ENCODE measurements around the gene ARID1B. TPM values are rescaled to one million over a fixed set of nuclear protein-coding genes. Genes with fewer than 3 reads are reported as not detected.
A peak's percentile ranks its signal among the peaks of the same experiment; 100 is the strongest.

ARID1B gene
- total and polyA plus RNA-seq, 2 of the 13 experiments (the other 11 are each of a cell fraction or from before 2014, with no cell fraction given): 20.1 to 32.6 TPM

- H4K20me1 ChIP-seq (ENCODE audit: insufficient read depth, low read length): peaks cover 4% of the 10 kb centered on the region; the same call in 1 of the 2 replicates
- TF ChIP-seq KDM1A (CRISPR knock-in tag; IDR thresholded peaks at IDR 0.05) (no peak), ZNF235 (CRISPR knock-in tag; IDR thresholded peaks at IDR 0.05; ENCODE audit: borderline replicate concordance) (no peak), CEBPB (IDR thresholded peaks at IDR 0.05; ENCODE audit: borderline replicate concordance, low read depth, low read length) (0 out of 2 replicates have a peak, but pooled peaks have one; percentile 11)
- no peak overlapping the region for H3K4me2 ChIP-seq (ENCODE audit: low read depth, low read length)
- H3K4me1 ChIP-seq (ENCODE audit: insufficient read depth, low read length): no peaks in the 10 kb centered on the region
- no peak overlapping the region for H3K27ac ChIP-seq (ENCODE audit: extremely low read length, insufficient read depth, low read length)
- ChIA-PET CTCF (ENCODE audit: low intra/inter-chr PET ratio, low total read pairs) (no interaction called here), POLR2A (no interaction called here)
- ATAC-seq (no peak), DNase-seq (ENCODE audit: low spot score) (no peak), FAIRE-seq (no peak)
- intact Hi-C loops (cut with micrococcal nuclease; ENCODE audit: unreplicated experiment): no loop called here
- H3K79me2 ChIP-seq (ENCODE audit: insufficient read depth, low read length): no peaks in the 10 kb centered on the region
- no peak overlapping the region for H3K9ac ChIP-seq (ENCODE audit: insufficient read depth, low read depth, low read length)
- no TSS peak for BruUV-seq (replicated peaks)
- H3K4me3 ChIP-seq (replicated peaks in 1 of 3; ENCODE audit: insufficient read depth in 1 of 3, low read depth in 2 of 3, low read length in 3 of 3): no peak overlapping the region
- peaks cover 23 to 52% of the 10 kb centered on the region in 2 experiments for H3K36me3 ChIP-seq (replicated peaks in 1 of 2; ENCODE audit: control insufficient read depth in 1 of 2, insufficient read depth in 2 of 2, low read length in 2 of 2)
- H3K9me3 ChIP-seq (ENCODE audit: low read length): no peaks in the 10 kb centered on the region
- WGBS (ENCODE audit: low lambda C conversion rate): 95% methylated on average over 19 of the region's 19 CpGs
- no peaks in the 10 kb centered on the region for H3K27me3 ChIP-seq (ENCODE audit: control insufficient read depth in 1 of 2, insufficient read depth in 2 of 2, low read length in 2 of 2)
- no peak overlapping the region for H2AFZ ChIP-seq (ENCODE audit: low read length)
- in situ Hi-C loops (cut with HindIII; ENCODE audit: extremely low pct_ligation_motif_present, low pct_unique_long_range_greater_than_20kb): no loop called here
Measured at GRCh38 chr6:157144859-157145568, 367.8 kb downstream of the ARID1B start.

DNA sequence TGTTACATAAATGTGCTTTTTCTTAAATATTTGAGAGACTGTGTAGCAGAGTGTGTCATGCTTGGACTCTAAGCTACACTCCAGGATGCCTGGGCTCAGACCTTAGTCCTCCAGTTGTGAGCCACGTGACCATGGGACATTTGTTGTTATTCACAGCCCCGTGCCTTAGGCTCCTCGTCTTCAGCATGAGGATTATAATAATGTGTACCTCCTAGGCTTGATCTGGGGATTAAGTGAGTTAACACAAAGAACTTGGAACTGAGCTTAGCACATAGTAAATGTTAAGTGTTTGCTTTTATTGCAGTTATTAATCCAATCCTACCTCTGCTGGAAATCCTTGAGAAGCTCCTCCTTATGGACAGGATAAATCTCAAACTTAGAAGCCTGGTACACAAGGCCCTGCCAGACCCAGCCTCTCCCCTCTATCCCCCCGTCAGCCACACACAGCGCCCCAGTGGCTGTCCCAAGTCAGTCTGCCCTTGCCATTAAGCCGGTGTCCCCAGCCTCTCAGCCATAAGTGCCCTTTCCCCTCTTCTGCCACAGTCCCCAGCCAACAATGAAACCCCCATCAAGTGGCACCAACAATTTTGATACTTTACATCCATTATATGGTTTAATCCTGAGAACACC is 368.6 kb downstream of the ARID1B start:
- ChIA-PET POLR2A (no interaction called here), CTCF (ENCODE audit: low intra/inter-chr PET ratio, low total read pairs) (no interaction called here)
- ATAC-seq (peak; percentile 42), FAIRE-seq (no peak), DNase-seq (ENCODE audit: low spot score) (no peak)
- Histone ChIP-seq H2AFZ (ENCODE audit: low read length) (no peak overlapping the region), H3K4me2 (ENCODE audit: low read depth, low read length) (no peak overlapping the region), H3K9ac (ENCODE audit: insufficient read depth, low read depth, low read length) (no peak overlapping the region), H3K79me2 (ENCODE audit: insufficient read depth, low read length) (no peaks in the 10 kb centered on the region), H3K4me3 (replicated peaks in 1 of 3; ENCODE audit: insufficient read depth in 1 of 3, low read depth in 2 of 3, low read length in 3 of 3) (no peak overlapping the region), H3K4me1 (ENCODE audit: insufficient read depth, low read length) (no peaks in the 10 kb centered on the region), H3K27ac (ENCODE audit: extremely low read length, insufficient read depth, low read length) (no peak overlapping the region), H3K36me3 (replicated peaks in 1 of 2; ENCODE audit: control insufficient read depth in 1 of 2, insufficient read depth in 2 of 2, low read length in 2 of 2) (peaks cover 25 to 55% of the 10 kb centered on the region in 2 experiments), H3K9me3 (ENCODE audit: low read length) (no peaks in the 10 kb centered on the region), H3K27me3 (ENCODE audit: control insufficient read depth in 1 of 2, insufficient read depth in 2 of 2, low read length in 2 of 2) (no peaks in the 10 kb centered on the region), H4K20me1 (ENCODE audit: insufficient read depth, low read length) (peaks cover 4% of the 10 kb centered on the region; the same call in 1 of the 2 replicates)
- TF ChIP-seq SRY (CRISPR knock-in tag; IDR thresholded peaks at IDR 0.05) (no peak), PPARG (CRISPR knock-in tag; conservative IDR thresholded peaks at IDR 0.05) (no peak), HBP1 (CRISPR knock-in tag; IDR thresholded peaks at IDR 0.05; ENCODE audit: low read depth) (no peak), CENPX (CRISPR knock-in tag; IDR thresholded peaks at IDR 0.05) (no peak), ZNF556 (CRISPR knock-in tag; IDR thresholded peaks at IDR 0.05; ENCODE audit: borderline replicate concordance) (no peak), ZBTB14 (CRISPR knock-in tag; IDR thresholded peaks at IDR 0.05) (no peak), MZF1 (CRISPR knock-in tag; IDR thresholded peaks at IDR 0.05; ENCODE audit: borderline replicate concordance) (no peak), GABPA (IDR thresholded peaks at IDR 0.05; ENCODE audit: low read depth, low read length) (no peak), GABPA (CRISPR knock-in tag; IDR thresholded peaks at IDR 0.05; ENCODE audit: low read depth) (no peak), ATF7-NPFF (CRISPR knock-in tag; IDR thresholded peaks at IDR 0.05; ENCODE audit: low read depth) (no peak), KLF16 (CRISPR knock-in tag; IDR thresholded peaks at IDR 0.05) (no peak)
- intact Hi-C loops (cut with micrococcal nuclease; ENCODE audit: unreplicated experiment): no loop called here
- in situ Hi-C loops (cut with HindIII; ENCODE audit: extremely low pct_ligation_motif_present, low pct_unique_long_range_greater_than_20kb): no loop called here
- BruUV-seq (replicated peaks): no TSS peak
- WGBS (ENCODE audit: low lambda C conversion rate): 91% methylated on average over 6 of the region's 6 CpGs
